Measurements from ENCODE around the gene PDK2.

Gene PDK2

GRCh38 chr17:50133028-50133768 is 38.0 kb downstream of the PDK2 start:
- H3K36me3 ChIP-seq (ENCODE audit: control insufficient read depth in 4 of 4, insufficient read depth in 4 of 4, low read length in 3 of 4): peaks cover 21 to 52% (median 35%) of the 10 kb centered on the region in 4 experiments
- H3K4me3 ChIP-seq (ENCODE audit: control insufficient read depth in 1 of 7, extremely low read depth in 1 of 7, insufficient read depth in 4 of 7, low read depth in 2 of 7, low read length in 6 of 7): no peak overlapping the region
- no peaks in the 10 kb centered on the region for H3K9me3 ChIP-seq (ENCODE audit: control extremely low read depth in 1 of 5, control insufficient read depth in 4 of 5, insufficient read depth in 2 of 5, low read depth in 1 of 5, low read length in 4 of 5)
- peaks cover 0 to 24% (median 20%) of the 10 kb centered on the region in 4 experiments for H3K4me1 ChIP-seq (ENCODE audit: control extremely low read depth in 1 of 4, control insufficient read depth in 4 of 4, insufficient read depth in 4 of 4, low read length in 3 of 4)
- DNase-seq: no peak
- POLR2A ChIA-PET: no interaction called here
- WGBS (ENCODE audit: insufficient coverage): 92% methylated on average over 3 of the region's 7 CpGs
- H3K27ac ChIP-seq (ENCODE audit: insufficient read depth in 1 of 2, low read depth in 1 of 2, low read length in 2 of 2, poor library complexity in 1 of 2, severe bottlenecking in 2 of 2): no peak overlapping the region
- CTCF ChIA-PET: interaction anchor here (1.6 to 2.3 kb wide), 2 partner anchors 18 to 28 kb away, joined by 6 to 12 read pairs; no protein-coding TSS in a partner anchor
- peaks cover 0 to 21% (median 8%) of the 10 kb centered on the region in 5 experiments for H3K27me3 ChIP-seq (replicated peaks in 2 of 5; ENCODE audit: control insufficient read depth in 4 of 5, insufficient read depth in 5 of 5, low read length in 4 of 5)

DNA sequence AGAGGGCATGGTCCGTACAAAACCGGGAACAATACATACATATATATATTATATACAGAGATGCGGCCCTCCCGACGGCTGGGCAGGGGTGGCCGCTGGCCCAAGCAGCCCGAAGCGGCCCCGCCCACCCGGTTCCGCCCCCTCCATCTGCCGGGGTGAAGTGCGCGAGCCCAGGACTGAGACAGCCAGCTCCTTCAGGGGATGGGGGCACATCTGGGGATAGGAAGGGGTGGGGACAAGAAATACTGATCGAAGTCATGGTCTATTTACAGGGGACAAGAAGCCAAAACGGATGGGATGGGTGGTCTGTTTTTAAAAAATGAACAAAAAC is 38.6 kb downstream of the PDK2 start:
- no peak overlapping the region for H3K27ac ChIP-seq (ENCODE audit: insufficient read depth in 1 of 2, low read depth in 1 of 2, low read length in 2 of 2, poor library complexity in 1 of 2, severe bottlenecking in 2 of 2)
- peaks cover 26 to 57% (median 39%) of the 10 kb centered on the region in 4 experiments for H3K36me3 ChIP-seq (ENCODE audit: control insufficient read depth in 4 of 4, insufficient read depth in 4 of 4, low read length in 3 of 4)
- 90% methylated on average over 2 of the region's 16 CpGs for WGBS (ENCODE audit: insufficient coverage)
- no peaks in the 10 kb centered on the region for H3K9me3 ChIP-seq (ENCODE audit: control extremely low read depth in 1 of 5, control insufficient read depth in 4 of 5, insufficient read depth in 2 of 5, low read depth in 1 of 5, low read length in 4 of 5)
- H3K4me3 ChIP-seq (ENCODE audit: control insufficient read depth in 1 of 7, extremely low read depth in 1 of 7, insufficient read depth in 4 of 7, low read depth in 2 of 7, low read length in 6 of 7): no peak overlapping the region
- peaks cover 0 to 16% (median 4%) of the 10 kb centered on the region in 5 experiments for H3K27me3 ChIP-seq (replicated peaks in 2 of 5; ENCODE audit: control insufficient read depth in 4 of 5, insufficient read depth in 5 of 5, low read length in 4 of 5)
- no peak for DNase-seq
- peaks cover 0 to 19% (median 15%) of the 10 kb centered on the region in 4 experiments for H3K4me1 ChIP-seq (ENCODE audit: control extremely low read depth in 1 of 4, control insufficient read depth in 4 of 4, insufficient read depth in 4 of 4, low read length in 3 of 4)
- ChIA-PET CTCF (no interaction called here), POLR2A (no interaction called here)

GRCh38 chr17:50134206-50135110 is 39.3 kb downstream of the PDK2 start:
- no peaks in the 10 kb centered on the region for H3K9me3 ChIP-seq (ENCODE audit: control extremely low read depth in 1 of 5, control insufficient read depth in 4 of 5, insufficient read depth in 2 of 5, low read depth in 1 of 5, low read length in 4 of 5)
- H3K27ac ChIP-seq (ENCODE audit: insufficient read depth in 1 of 2, low read depth in 1 of 2, low read length in 2 of 2, poor library complexity in 1 of 2, severe bottlenecking in 2 of 2): no peak overlapping the region
- H3K36me3 ChIP-seq (ENCODE audit: control insufficient read depth in 4 of 4, insufficient read depth in 4 of 4, low read length in 3 of 4): peaks cover 32 to 65% (median 46%) of the 10 kb centered on the region in 4 experiments
- H3K27me3 ChIP-seq (replicated peaks in 2 of 5; ENCODE audit: control insufficient read depth in 4 of 5, insufficient read depth in 5 of 5, low read length in 4 of 5): peaks cover 0 to 10% (median 4%) of the 10 kb centered on the region in 5 experiments
- H3K4me3 ChIP-seq (ENCODE audit: control insufficient read depth in 1 of 7, extremely low read depth in 1 of 7, insufficient read depth in 4 of 7, low read depth in 2 of 7, low read length in 6 of 7): no peak overlapping the region
- DNase-seq: no peak
- 92% methylated on average over 12 of the region's 16 CpGs for WGBS (ENCODE audit: insufficient coverage)
- CTCF ChIA-PET: interaction anchor here (3.0 to 9.0 kb wide), 2 partner anchors 18 to 27 kb away, joined by 25 to 98 read pairs; no protein-coding TSS in a partner anchor
- H3K4me1 ChIP-seq (ENCODE audit: control extremely low read depth in 1 of 4, control insufficient read depth in 4 of 4, insufficient read depth in 4 of 4, low read length in 3 of 4): peaks cover 0 to 18% (median 14%) of the 10 kb centered on the region in 4 experiments
- POLR2A ChIA-PET: no interaction called here

- Histone ChIP-seq H3K9me3 (ENCODE audit: control extremely low read depth in 1 of 5, control insufficient read depth in 4 of 5, insufficient read depth in 2 of 5, low read depth in 1 of 5, low read length in 4 of 5) (no peaks in the 10 kb centered on the region), H3K27me3 (replicated peaks in 2 of 5; ENCODE audit: control insufficient read depth in 4 of 5, insufficient read depth in 5 of 5, low read length in 4 of 5) (peaks cover 0 to 7% (median 4%) of the 10 kb centered on the region in 5 experiments), H3K4me3 (ENCODE audit: control insufficient read depth in 1 of 7, extremely low read depth in 1 of 7, insufficient read depth in 4 of 7, low read depth in 2 of 7, low read length in 6 of 7) (no peak overlapping the region), H3K4me1 (ENCODE audit: control extremely low read depth in 1 of 4, control insufficient read depth in 4 of 4, insufficient read depth in 4 of 4, low read length in 3 of 4) (peaks cover 3 to 20% (median 19%) of the 10 kb centered on the region in 4 experiments), H3K27ac (ENCODE audit: insufficient read depth in 1 of 2, low read depth in 1 of 2, low read length in 2 of 2, poor library complexity in 1 of 2, severe bottlenecking in 2 of 2) (no peak overlapping the region), H3K36me3 (ENCODE audit: control insufficient read depth in 4 of 4, insufficient read depth in 4 of 4, low read length in 3 of 4) (peaks cover 32 to 75% (median 49%) of the 10 kb centered on the region in 4 experiments)
- no peak for DNase-seq
- ChIA-PET POLR2A (no interaction called here), CTCF (interaction anchor here (0.8 to 9.0 kb wide), 5 partner anchors 11 to 34 kb away, joined by 3 to 98 read pairs (median 8); no protein-coding TSS in a partner anchor)
- 92% methylated on average over 13 of the region's 16 CpGs for WGBS (ENCODE audit: insufficient coverage)
Observed at GRCh38 chr17:50135316-50136095, 40.4 kb downstream of the PDK2 start.

DNA sequence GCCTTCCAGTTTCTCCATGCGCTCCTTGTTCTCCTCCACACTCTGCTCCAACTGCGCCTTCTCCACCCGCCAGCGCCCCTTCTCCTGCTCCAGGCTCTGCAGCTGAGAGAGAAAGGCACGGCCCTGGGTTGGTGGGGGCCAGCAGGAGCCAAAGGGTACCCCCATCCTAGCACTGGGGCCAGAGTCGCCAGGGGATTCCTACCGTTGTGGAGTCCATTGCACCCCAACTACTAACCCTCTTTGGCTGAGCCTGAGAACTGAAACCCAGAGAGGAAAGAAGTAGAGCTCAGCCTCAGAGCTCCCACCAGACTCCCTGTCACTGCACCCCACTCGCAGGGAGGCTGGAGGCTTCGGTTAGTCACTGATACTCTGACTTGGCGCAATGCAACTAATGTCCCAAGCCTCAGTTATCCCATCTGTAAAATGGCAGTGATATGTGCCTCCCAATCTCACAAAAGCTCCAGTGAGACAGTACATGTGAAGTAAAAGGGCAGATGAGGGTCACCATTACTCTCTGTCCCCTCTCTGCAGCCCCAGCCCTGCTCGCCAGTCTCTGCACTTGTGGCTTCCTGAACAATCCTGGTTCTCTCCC is 41.0 kb downstream of the PDK2 start:
- Histone ChIP-seq H3K4me1 (ENCODE audit: control extremely low read depth in 1 of 4, control insufficient read depth in 4 of 4, insufficient read depth in 4 of 4, low read length in 3 of 4) (peaks cover 3 to 22% (median 21%) of the 10 kb centered on the region in 4 experiments), H3K4me3 (ENCODE audit: control insufficient read depth in 1 of 7, extremely low read depth in 1 of 7, insufficient read depth in 4 of 7, low read depth in 2 of 7, low read length in 6 of 7) (no peak overlapping the region), H3K27ac (ENCODE audit: insufficient read depth in 1 of 2, low read depth in 1 of 2, low read length in 2 of 2, poor library complexity in 1 of 2, severe bottlenecking in 2 of 2) (no peak overlapping the region), H3K9me3 (ENCODE audit: control extremely low read depth in 1 of 5, control insufficient read depth in 4 of 5, insufficient read depth in 2 of 5, low read depth in 1 of 5, low read length in 4 of 5) (no peaks in the 10 kb centered on the region), H3K27me3 (replicated peaks in 2 of 5; ENCODE audit: control insufficient read depth in 4 of 5, insufficient read depth in 5 of 5, low read length in 4 of 5) (no peaks in the 10 kb centered on the region), H3K36me3 (ENCODE audit: control insufficient read depth in 4 of 4, insufficient read depth in 4 of 4, low read length in 3 of 4) (peaks cover 32 to 82% (median 54%) of the 10 kb centered on the region in 4 experiments)
- ChIA-PET POLR2A (no interaction called here), CTCF (interaction anchor here (0.8 to 9.0 kb wide), 7 partner anchors 10 to 33 kb away, joined by 3 to 98 read pairs (median 4); no protein-coding TSS in a partner anchor)
- WGBS (ENCODE audit: insufficient coverage): 99% methylated on average over 8 of the region's 11 CpGs
- no peak for DNase-seq

GRCh38 chr17:50137042-50137441 is 41.9 kb downstream of the PDK2 start:
- Histone ChIP-seq H3K36me3 (ENCODE audit: control insufficient read depth in 4 of 4, insufficient read depth in 4 of 4, low read length in 3 of 4) (peaks cover 32 to 90% (median 57%) of the 10 kb centered on the region in 4 experiments), H3K27ac (ENCODE audit: insufficient read depth in 1 of 2, low read depth in 1 of 2, low read length in 2 of 2, poor library complexity in 1 of 2, severe bottlenecking in 2 of 2) (no peak overlapping the region), H3K9me3 (ENCODE audit: control extremely low read depth in 1 of 5, control insufficient read depth in 4 of 5, insufficient read depth in 2 of 5, low read depth in 1 of 5, low read length in 4 of 5) (peaks cover 0 to 2% (median 0%) of the 10 kb centered on the region in 5 experiments), H3K4me1 (ENCODE audit: control extremely low read depth in 1 of 4, control insufficient read depth in 4 of 4, insufficient read depth in 4 of 4, low read length in 3 of 4) (peaks cover 3 to 30% (median 29%) of the 10 kb centered on the region in 4 experiments), H3K27me3 (replicated peaks in 2 of 5; ENCODE audit: control insufficient read depth in 4 of 5, insufficient read depth in 5 of 5, low read length in 4 of 5) (no peaks in the 10 kb centered on the region), H3K4me3 (ENCODE audit: control insufficient read depth in 1 of 7, extremely low read depth in 1 of 7, insufficient read depth in 4 of 7, low read depth in 2 of 7, low read length in 6 of 7) (no peak overlapping the region)
- CTCF ChIA-PET: interaction anchor here (0.8 to 9.0 kb wide), 9 partner anchors 10 to 97 kb away, joined by 3 to 98 read pairs (median 8); partner anchors contain the start of gene PPP1R9B
- DNase-seq: no peak
- POLR2A ChIA-PET: no interaction called here
- WGBS (ENCODE audit: insufficient coverage): 100% methylated on average over 4 of the region's 4 CpGs

All from common myeloid progenitor, CD34-positive (primary cell).